Endometrial microvascular endothelial cells (primary cell): ENCODE results near the gene OTOP2. TPM values are rescaled to one million over a fixed set of nuclear protein-coding genes. Genes with fewer than 3 reads are reported as not detected.
"Not testable (repeated sequence)": the region's sequence is repeated elsewhere in the genome, so short reads cannot be mapped to it uniquely, and the experiment has no call there.

Experiments used
- in situ Hi-C: cut with HindIII; loops from 2 replicates; pipeline ENCODE4 v1.10.0; 2017; ENCODE audit warnings: low sequenced_read_pairs, low pct_unique_long_range_greater_than_20kb; ENCODE audit errors: inconsistent ontology term
- total RNA-seq: library from RNA; depleted of rRNA; stranded (reverse); fragments of >200 nt; gene quantifications from one replicate; pipeline ENCODE4 v1.2.3, GENCODE V29; 2015; ENCODE audit errors: inconsistent ontology term

OTOP2 gene
- total RNA-seq, 1 donor from 2014 or later = not detected

DNA sequence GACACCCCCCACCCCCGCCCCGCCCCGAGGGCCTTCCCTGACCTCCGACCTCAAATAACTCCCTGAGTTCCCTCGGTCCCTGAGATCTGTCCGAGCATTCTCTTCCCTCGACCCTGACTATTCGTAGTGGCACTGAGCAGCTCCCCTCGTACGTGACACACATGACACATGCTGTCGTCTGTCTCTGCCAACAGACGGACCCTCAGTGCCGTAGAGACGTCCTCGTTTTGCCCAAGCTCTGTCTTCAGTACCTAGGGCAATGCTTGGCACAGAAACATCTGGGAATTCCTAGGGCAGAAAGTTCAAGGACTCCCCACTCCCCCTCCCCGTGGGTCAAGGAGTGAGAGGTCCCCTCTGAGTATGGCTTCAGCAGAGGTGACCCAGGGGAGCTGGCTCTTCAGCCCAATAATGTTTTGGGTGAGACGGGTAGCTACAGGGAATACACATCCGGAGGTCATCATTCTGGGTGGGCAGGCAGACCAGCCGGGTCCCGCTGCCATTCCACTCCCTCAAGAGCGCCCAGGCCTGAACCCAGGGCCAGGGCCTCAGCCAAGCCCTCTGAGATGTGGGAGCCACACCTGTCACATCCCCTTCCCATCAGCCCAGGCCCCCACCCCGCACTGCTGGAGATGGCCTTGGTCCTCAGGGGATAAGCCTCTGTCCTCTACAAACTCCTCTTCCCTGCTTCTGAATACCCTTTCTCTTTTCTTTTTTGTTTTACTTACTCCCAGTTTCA is 30.0 kb upstream of the OTOP2 start:
- in situ Hi-C loops = no loop called here

DNA sequence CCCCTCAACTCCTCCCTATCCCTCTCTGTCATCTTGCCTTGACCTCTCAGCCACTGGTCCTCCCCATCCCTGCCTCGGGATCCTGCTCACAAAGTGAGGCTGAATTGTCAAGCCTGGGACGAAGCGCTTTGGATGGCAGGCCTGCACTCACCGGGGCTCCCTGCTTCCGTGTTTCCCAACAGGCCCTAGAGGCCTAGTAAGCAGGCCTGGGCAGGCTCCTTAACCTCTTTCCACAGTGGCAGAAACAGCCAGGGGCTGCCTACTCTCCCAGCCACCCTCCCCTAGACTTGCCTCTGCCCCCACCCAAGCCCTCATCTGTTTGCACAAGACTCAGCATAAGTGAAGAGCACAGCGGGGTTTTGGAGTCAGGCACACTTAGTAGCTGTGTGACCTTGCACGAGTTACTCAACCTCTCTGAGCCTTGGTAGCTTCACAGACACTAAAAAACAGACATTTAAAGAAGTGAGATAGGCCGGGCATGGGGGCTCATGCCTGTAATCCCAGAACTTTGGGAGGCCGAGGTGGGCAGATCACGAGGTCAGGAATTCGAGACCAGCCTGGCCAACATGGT is 25.6 kb upstream of the OTOP2 start:
- in situ Hi-C loops = no loop called here

DNA sequence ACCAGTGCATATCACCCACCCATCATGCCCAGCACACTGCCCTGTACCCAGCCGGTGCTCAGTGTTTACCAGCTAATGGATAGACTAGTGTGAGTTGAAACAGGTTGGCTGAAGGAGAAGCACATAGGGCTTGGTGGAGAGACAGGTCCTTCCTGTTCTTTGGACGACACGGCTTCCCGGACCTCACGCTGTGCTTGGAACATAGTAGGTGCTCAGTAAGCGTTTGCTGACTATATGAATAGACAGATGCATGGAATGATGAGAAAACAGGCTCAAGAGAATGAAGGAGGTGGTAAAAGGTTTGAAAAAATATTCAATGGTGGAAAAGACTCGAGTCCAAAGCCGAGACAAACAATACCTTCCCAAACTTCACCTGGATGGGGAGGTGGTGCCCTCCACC is 23.9 kb upstream of the OTOP2 start:
- in situ Hi-C loops = no loop called here

DNA sequence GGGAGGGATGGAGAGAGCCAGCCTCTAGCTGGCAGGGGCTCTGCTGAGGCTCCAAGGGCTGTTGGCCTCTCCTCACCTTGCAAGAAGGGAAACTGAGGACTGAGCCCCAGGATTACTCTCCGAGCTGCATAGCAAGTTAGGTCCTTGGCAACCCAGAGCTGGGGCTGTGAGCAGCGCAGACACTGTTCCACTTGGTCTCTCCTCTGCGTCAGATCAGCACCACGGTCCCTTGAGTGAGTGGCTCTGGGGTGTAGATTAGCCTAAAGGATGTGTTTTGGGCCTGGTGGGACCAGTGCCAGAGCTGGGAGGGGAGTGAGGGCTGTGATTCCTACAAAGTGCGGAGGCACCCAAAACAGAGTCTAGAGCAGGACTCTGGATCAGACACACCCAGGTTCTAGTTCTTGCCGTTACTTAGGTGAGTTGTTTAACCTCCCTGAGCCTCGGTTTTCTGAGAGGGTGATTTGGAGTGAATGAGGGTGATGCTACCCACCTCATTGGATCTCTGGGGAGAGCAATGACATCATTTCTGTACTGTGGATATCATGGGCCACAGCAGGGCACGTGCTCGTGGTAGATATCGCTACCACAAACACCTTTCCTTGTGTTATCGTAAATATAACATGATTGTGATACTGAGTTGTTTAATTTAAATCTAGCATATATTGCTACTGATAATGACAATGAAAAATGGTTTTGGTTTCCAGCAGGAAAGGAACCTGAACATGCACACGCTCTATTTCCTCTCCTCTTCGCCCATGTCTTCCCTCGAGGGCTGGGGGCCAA is 22.5 kb upstream of the OTOP2 start:
- in situ Hi-C loops = no loop called here

DNA sequence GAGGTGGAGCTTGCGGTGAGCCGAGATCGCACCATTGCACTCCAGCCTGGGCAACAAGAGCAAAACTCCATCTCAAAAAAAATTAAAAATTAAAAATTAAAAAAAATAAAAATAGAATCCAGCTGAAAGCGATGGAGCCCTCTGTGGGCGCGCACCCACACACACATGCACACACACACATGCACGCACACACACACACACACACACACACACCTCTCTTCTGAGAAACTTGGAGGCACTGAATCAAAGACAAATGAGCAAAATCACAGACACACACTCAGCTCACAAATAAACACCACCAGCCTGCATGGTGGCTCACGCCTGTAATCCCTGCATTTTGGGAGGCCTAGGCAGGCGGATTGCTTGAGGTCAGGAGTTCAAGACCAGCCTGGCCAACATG is 21.0 kb upstream of the OTOP2 start:
- in situ Hi-C loops = no loop called here

DNA sequence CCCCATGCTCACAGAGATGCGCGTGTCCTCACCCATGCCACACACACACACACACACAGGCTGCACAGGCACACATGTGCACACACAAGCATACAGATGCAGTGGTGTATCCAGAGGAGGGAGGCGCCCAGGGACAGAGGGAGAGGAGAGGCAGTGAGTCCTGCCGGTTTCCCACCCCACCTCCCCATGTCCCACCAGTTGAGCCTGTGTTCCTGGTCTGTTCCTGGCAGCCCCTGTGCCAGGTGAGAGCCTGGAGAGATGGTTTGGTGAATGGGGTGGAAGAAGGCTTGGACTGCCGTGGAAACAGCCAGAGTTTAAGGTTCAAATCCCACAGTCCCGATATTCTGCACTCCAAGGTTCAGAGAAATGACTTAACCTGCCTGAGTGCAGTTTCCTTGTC is 20.4 kb upstream of the OTOP2 start:
- in situ Hi-C loops = no loop called here

DNA sequence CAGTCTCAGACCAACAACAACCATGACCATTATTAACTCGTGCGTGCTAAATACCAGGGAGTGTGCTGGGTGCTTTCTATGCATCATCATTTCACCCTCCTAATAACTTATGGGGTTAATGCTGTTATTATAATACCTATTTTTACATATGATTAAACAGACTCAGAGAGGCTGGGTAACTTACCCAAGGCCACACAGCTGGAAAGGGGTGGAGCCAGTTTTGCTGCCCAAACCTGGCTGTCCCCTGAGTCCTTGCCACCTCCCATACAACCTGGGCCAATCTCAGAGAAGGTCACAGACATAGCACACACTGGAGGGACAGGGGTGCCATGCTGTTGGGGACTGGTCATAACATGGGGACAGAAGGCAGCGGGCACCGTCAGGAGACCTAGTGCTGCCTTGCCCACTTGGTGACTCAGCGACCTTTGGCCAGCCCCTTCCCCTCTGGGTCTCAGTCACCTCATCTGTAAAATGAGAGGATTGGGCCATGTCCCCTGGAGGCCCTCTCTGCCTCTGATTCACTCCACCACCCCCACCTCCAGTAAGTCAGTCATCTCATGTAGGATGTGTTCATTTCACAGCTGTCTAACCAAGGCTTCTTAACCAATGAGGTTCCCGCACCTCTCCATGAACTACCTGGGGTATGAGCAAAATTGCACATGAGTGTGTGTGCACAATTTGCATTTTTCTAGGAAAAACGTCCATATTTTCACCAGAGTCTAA is 19.2 kb upstream of the OTOP2 start:
- in situ Hi-C loops = no loop called here

DNA sequence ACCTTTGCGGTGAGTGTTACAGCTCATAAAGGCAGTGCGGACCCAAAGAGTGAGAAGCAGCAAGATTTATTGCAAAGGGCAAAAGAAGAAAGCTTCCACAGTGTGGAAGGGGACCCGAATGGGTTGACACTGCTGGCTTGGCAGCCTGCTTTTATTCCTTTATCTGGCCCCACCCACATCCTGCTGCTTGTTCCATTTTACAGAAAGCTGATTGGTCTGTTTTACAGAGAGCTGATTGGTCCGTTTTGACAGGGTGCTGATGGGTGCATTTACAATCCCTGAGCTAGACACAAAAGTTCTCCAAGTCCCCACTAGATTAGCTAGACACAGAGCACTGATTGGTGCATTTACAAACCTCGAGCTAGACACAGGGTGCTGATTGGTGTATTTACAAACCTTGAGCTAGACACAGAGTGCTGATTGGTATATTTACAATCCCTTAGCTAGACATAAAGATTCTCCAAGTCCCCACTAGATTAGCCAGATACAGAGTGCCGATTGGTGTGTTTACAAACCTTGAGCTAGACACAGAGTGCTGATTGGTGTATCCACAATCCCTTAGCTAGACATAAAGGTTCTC is 17.8 kb upstream of the OTOP2 start:
- in situ Hi-C loops = not testable (repeated sequence)

DNA sequence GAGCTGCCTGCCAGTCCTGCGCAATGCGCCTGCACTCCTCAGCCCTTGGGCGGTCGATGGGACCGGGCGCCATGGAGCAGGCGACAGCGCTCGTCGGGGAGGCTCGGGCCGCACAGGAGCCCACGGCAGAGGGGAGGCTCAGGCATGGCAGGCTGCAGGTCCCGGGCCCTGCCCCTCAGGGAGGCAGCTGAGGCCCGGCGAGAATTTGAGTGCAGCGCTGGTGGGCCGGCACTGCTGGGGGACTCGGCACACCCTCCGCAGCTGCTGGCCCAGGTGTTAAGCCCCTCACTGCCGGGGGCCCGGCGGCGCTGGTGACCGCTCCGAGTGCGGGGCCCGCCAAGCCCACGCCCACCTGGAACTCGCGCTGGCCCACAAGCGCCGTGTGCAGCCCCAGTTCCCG is 17.1 kb upstream of the OTOP2 start:
- in situ Hi-C loops = no loop called here

DNA sequence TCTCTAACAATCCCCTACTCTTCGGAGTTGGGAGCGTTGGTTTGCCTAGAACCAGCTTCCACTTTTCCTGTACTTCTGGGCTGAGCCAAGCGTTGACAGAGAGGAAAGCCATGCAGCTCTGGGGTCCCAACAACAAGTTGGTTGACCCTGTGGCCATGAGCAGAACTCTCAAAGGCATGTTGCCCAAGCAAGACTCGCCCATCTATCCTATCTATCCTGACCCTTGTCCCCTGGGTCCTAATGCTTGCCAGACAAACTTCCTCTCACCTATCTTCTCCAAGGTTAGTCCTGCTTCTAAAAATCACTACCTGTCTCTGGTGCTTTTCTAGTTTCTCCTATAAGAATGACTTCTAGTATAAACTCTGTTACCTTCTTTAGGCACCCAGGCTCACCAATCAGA is 15.0 kb upstream of the OTOP2 start:
- in situ Hi-C loops = not testable (repeated sequence)

DNA sequence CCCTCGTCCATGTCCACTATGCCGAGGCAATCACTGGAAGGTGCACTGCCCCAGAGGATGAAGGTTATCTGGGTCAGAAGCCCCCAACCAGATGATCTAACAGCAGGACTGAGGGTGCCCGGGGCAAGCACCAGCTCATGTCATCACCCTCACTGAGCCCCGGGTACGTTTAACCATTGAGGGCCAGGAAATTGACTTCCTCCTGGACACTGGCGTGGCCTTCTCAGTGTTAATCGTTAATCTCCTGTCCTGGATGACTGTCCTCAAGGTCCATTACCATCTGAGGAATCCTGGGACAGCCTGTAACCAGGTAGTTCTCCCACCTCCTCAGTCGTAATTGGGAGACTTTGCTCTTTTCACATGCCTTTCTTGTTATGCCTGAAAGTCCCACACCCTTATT is 12.7 kb upstream of the OTOP2 start:
- in situ Hi-C loops = not testable (repeated sequence)

DNA sequence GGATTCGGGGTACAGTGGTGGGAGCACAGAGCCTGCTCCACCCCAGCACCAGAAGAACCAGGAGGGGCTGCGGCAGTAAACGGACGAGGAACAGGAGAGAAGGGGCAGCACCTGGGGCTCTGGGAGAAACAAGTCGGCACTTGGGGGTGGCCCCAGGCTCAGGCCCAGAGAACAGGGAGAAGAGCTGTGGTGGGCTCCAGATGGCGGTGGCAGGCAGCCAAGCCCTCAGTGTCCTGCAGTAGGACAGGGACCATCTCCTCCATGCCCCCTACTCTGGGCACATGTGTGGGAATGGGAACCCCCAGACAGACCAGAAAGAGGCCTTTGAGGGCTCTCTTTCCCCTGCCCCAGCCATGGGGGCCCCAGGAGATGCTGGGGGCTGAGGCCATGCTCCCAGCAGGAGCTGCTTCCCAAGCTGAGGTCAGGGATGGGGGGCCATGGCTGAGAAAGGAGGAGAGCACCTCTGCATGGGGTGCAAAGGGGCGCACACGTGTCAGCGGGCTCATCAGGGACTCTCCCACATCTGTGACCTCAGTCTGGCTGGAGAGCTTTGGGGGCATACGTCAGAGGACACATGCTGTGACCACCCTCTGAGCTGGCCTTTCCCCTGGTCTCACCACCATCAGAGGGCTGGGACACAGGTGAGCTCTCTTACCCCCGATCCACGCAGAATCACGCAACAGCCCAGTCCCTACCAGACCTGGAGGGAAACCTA is 7.8 kb upstream of the OTOP2 start:
- in situ Hi-C loops = no loop called here

DNA sequence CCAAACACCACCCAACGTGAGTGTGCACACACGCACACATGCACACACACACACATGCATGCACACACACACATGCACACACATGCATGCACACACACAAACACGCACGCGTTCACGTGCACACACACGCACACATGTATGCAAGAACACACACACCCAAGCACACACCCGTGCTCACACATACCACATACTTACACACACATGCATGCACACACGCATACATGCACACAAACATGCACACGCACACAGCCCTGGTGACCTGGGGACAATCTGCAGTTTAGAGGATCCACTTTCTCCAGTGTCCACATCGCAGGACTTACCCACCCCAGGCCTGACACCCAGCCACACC is 7.2 kb upstream of the OTOP2 start:
- in situ Hi-C loops = no loop called here

DNA sequence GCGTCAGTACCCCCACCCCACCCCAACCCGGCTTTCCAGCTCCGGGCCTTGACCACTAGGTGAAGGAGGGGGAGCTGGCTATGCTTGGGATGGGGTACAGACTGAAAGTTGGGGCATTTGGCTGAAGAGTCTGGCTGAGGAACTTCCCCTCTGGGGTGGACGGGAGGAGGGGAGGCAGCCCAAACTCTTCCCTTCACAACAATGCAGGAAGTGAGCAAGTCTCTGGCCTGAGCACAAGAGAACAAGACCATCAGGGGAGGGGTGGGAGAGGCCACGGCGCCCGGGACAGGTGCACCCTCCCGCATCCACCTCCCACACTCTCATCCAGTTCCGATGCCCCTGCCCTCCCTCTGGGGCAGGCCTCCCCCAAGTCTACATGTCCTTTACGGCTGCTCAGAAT is 6.6 kb upstream of the OTOP2 start:
- in situ Hi-C loops = no loop called here

DNA sequence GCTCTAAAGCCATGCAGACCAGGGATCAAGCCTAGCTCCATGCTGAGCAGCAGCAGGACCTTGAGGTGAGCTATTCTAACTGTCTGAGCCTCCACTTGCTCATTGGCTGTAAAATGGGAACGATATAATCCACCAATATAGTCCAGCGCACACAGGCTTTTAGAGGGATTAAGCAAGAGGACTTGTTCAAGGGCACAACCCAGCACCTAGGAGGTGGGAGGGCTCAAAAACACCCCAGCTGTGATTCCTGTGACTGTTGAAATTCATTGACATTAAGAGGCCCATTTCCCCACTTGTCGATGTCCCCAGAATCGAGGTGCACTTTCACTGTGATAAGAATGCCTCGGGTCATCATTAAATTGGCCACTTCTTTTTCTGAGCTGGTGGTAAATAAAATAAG is 5.2 kb upstream of the OTOP2 start:
- in situ Hi-C loops = no loop called here

DNA sequence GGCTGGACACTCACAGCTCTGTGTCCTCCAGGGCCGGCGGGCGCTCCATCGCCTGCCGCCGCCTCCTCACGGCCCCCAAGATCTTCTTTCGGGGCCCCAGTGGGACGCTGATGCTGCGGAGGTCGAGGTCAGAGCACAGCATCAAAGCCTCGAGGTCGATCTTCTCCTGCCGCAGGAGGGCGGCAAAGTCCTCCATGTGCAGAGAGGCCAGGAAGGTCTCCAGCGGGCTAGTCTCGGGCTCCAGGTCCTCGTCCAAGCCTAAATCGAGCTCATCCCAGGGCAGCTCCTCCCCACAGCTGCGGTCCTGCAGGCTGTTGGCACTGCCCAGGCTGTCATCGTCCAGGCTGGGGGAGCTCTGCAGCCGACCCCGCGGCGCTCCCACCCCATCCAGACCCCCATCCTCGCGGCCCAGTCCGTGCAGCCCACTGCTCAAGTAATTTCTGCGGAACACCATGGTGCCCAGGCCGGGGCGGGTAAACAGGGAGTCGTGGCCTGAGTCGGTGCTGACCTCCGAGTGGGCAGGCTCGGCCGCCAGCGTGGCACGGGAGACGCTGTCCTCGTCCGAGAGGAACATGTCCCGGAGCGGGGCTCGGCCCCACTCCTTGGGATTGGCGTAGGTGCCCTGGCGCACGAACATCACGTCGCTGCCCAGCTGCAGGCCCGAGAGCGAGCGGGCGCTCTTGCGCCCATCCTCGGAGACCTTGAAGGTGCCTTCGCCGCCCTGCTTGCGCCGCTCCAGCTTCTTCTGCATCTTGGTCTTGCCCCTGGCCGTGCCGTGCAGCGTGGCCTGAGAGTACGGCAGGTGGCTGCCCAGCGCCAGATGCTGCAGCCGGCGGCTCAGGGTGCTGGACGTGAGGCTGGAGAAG is 4.4 kb upstream of the OTOP2 start:
- in situ Hi-C loops = no loop called here

DNA sequence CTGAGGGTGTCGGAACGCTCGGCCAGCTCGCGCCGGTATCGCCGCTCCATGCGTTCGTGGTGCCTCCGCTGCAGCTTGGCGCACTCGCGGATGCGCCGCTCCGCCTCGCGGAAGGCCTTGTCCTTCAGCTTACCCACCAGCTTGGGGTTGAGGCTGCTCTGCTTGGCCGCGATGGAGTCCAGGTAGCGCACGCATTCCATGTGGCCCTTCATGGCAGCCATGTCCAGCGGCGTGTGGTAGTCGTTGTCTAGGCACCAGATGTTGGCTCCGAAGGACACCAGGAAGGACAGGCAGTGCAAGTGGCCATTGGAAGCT is 3.8 kb upstream of the OTOP2 start:
- in situ Hi-C loops = no loop called here

DNA sequence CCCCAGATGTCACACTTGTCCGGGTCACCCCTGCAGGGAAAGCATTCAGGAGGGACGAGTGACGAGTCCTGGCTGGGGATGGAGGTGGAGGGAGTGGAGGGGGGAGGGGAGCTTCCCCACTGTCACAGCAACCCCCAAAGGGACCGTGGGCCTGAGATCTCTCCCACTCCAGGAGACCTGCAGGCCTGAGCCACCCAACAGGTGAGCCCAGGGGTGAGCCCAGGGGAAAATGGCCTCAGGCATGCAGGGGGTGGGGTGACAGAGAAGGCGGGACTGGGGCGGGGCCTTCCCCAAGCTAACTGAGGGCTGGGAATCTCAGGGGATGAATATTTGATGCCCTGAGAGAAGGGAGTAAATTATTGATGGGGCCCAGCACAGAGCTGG is 3.4 kb upstream of the OTOP2 start:
- in situ Hi-C loops = no loop called here
